Ishikawa (cell line): ENCODE data around the gene CPT1B.

ENCODE experiments used
- CEBPB ChIP-seq: IDR thresholded peaks from 2 replicates; pipeline ENCODE4 v1.6.1; 2012
- CREB1 ChIP-seq: IDR thresholded peaks from 2 replicates; pipeline ENCODE4 v1.6.1; 2012; ENCODE audit warnings: low read depth
- EGR1 ChIP-seq: IDR thresholded peaks from 2 replicates; pipeline ENCODE4 v1.6.1; 2012
- EP300 ChIP-seq: IDR thresholded peaks from 2 replicates; pipeline ENCODE4 v1.6.1; 2012; ENCODE audit warnings: borderline replicate concordance
- FOXM1 ChIP-seq: IDR thresholded peaks from 2 replicates; pipeline ENCODE4 v1.6.1; 2012; ENCODE audit warnings: low read depth, borderline replicate concordance
- MAX ChIP-seq: IDR thresholded peaks from 2 replicates; pipeline ENCODE4 v1.6.1; 2012
- NFIC ChIP-seq: IDR thresholded peaks from 2 replicates; pipeline ENCODE4 v1.6.1; 2012
- RAD21 ChIP-seq: IDR thresholded peaks from 2 replicates; pipeline ENCODE4 v1.6.1; 2012; ENCODE audit warnings: low read depth
- REST ChIP-seq: IDR thresholded peaks from 2 replicates; pipeline ENCODE4 v1.6.1; 2012; ENCODE audit warnings: low read depth, mild to moderate bottlenecking
- TAF1 ChIP-seq: IDR thresholded peaks from 2 replicates; pipeline ENCODE4 v1.6.1; 2012; ENCODE audit warnings: low read depth, mild to moderate bottlenecking
- TCF12 ChIP-seq: IDR thresholded peaks from 2 replicates; pipeline ENCODE4 v1.6.1; 2012; ENCODE audit warnings: low read depth
- TEAD4 ChIP-seq: IDR thresholded peaks from 2 replicates; pipeline ENCODE4 v1.6.1; 2012
- YY1 ChIP-seq: IDR thresholded peaks from 2 replicates; pipeline ENCODE4 v1.6.1; 2012; ENCODE audit warnings: low read depth
- ZBTB7A ChIP-seq: IDR thresholded peaks from 2 replicates; pipeline ENCODE4 v1.6.1; 2012; ENCODE audit warnings: low read depth
- TF ChIP-seq, protein P1 (sequence below): IDR thresholded peaks from 2 replicates; pipeline ENCODE4 v1.6.1; 2012

CPT1B gene

DNA sequence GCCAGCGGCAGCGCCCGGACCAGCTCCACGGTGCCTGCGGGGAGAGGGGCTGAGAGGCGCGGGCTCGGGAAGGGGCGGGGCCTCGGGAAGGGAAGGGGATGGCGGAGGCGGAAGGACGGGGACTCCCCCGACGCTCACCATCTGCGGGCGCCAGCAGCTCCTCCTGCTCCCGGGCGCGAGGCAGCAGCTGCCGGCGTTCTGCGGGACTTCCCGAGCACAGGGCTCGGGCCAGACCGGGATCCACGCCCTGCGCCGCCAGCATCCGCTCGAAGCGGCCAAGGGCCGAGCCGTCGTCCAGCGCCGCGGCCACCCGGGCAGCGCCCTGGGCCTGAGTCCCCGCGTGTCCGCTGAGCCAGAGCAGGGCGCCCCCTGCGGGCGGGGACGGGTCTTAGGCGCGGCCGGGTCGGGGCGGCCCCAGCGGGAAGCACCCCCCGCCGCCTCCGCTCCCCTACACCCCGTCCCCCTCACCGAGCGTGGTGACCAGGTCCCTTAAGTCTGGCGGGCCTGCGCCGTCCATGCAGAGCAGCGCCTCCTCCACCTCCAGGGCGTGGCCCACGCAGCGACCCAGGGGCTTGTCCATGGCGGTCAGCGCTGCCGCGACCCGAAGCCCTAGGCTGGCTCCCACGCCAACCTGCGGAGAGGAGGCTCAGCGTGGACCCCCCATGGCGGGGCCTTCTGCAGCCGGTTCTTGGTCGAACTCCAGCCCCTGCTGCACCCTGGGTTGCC lies 52.0 kb downstream of the CPT1B start:
- TF ChIP-seq MAX, result peak; percentile 52; the same call in 1 of the 2 replicates
- peak; percentile 80 for TF ChIP-seq ZBTB7A
- TF ChIP-seq TAF1, result no peak
- TF ChIP-seq EGR1, result no peak
- peak; percentile 8; the same call in 1 of the 2 replicates for TF ChIP-seq RAD21

DNA sequence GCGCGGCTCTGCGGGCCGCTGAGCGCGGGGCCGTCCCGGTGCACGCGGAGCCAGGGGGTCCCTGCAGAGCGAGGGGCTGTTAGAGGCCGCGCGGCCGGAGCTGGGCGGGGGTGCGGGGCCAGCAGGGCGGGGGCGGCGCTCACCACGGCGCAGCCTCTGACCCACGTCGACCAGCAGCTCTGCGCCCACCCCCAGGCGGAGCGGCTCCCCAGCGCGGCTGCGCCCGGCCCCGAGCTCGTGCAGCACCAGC lies 52.4 kb downstream of the CPT1B start:
- TF ChIP-seq TAF1 (no peak), TEAD4 (no peak), MAX (no peak)
- TF ChIP-seq, protein P1, sequence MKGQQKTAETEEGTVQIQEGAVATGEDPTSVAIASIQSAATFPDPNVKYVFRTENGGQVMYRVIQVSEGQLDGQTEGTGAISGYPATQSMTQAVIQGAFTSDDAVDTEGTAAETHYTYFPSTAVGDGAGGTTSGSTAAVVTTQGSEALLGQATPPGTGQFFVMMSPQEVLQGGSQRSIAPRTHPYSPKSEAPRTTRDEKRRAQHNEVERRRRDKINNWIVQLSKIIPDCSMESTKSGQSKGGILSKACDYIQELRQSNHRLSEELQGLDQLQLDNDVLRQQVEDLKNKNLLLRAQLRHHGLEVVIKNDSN, result no peak

DNA sequence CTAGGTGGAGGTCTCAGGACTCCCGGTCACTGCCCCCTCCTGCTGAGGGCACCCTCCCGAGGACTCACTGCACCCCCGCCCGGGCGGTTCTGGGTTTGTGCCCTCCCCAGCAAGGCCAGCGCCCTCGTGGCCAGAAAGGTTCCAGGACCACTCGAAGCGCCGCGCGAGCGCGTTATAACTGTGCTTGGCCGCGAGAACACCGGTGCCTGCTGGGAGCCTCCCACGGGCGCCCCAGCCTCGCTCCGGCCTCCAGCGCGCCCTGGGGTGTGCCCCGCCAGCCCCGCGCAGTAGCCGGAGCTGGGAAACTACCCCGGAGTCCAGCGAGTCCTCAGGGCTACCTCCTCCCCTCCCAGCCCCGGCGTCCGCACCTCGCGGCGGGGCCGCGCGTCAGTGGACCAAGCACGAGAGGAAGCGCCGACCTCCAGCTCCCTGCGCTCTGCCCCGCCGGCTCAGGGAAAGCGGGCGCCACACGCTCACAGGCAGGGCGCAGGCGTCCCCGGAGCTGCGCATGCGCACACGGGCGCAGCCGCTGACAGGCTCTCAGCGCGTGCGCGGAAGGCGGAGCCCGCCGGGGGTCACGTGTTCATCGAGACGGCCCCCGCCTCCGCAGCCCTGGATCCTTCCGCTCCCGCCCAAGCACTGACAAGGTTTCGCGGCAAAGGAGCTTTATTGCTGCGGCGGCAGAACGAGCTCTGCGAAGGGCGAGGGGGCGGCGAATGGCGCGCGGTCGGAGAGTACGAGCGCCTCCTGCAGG lies 52.9 kb downstream of the CPT1B start, which contains the start of gene SCO2:
SCO2 (minus strand) TSS at position 495 of the 754 bp plus-strand sequence. CDS start 1,187 bp downstream, outside the sequence.
- TF ChIP-seq CREB1 (no peak; the same call in 1 of the 2 replicates), TCF12 (no peak; the same call in none of the 2 replicates), CEBPB (no peak), EP300 (peak; percentile 28; the same call in 1 of the 2 replicates), NFIC (no peak; the same call in 1 of the 2 replicates), TEAD4 (peak; percentile 6; the same call in 1 of the 2 replicates), ZBTB7A (no peak; the same call in 1 of the 2 replicates), FOXM1 (no peak; the same call in 1 of the 2 replicates), YY1 (peak; percentile 74), REST (0 out of 2 replicates have a peak, but pooled peaks have one; percentile 8), RAD21 (peak; percentile 36; the same call in 1 of the 2 replicates), EGR1 (peak; percentile 90), MAX (peak; percentile 74), TAF1 (peak; percentile 83)
- TF ChIP-seq, protein P1, result peak; percentile 99

DNA sequence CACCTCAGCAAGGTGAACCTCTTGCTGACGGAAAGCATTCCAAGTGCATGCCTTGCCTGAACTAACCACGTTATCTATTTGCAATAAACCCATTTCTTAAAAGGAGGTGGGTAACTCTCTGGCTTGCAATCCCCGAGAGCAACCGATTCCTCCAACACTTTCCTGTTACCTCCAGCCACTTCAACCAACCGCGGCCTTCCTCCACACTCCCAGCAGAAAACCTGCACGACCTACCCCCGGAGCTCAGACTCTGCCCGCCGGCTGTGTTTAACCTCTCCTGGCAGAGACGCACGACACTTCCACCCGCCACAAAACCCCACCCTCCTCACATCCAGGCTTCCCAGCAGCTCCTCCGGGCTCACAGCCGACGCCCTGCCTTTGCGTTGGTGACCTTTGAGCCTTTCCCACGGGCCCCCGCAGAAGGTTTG lies 53.5 kb downstream of the CPT1B start:
- TF ChIP-seq YY1 (no peak), RAD21 (no peak), NFIC (no peak)

GRCh38 chr22:50523806-50524675 lies 54.2 kb downstream of the CPT1B start:
- TF ChIP-seq TAF1 (no peak), YY1 (no peak), EP300 (no peak), RAD21 (no peak), FOXM1 (no peak), TCF12 (no peak)
- TF ChIP-seq, protein P1, result no peak

DNA sequence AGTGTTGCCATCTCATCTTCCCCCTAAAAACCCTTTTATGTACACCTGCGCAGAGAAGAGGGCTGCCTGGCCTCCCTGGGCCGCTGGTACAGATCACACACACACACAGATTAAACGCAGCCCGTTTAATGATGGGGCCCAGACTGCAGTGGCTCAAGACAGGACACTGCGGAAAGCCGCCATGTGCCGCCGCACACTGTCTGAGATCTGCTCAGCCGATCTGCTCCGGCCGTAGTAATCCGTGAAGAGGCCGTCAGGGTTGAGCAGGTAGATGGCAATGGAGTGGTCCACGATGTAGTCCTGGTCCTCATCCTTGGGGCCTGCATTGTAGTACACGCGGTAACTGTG lies 54.8 kb downstream of the CPT1B start:
- TF ChIP-seq, protein P1, result no peak
- TF ChIP-seq YY1 (no peak), TEAD4 (no peak), MAX (no peak), TCF12 (no peak), EGR1 (no peak), FOXM1 (no peak), CREB1 (no peak)
